B cell (primary cell): ENCODE measurements around the gene TCEAL4. TPM values are rescaled to one million over a fixed set of nuclear protein-coding genes. Genes with fewer than 3 reads are reported as not detected.

Experiments
- ATAC-seq: fragments of 200-7000 bp; cut with Tn5 transposase; one replicate; pipeline ENCODE4 v1.10.0; 2021; ENCODE audit warnings: low read depth, mild to moderate bottlenecking, moderate number of reproducible peaks, moderate library complexity
- CTCF ChIA-PET: fragments of 350-600 bp; sonication (Branson Sonifier 250); formaldehyde crosslinking; loops from one replicate; lab custom pipeline; 2021; ENCODE audit warnings: antibody characterized with exemption, inconsistent platforms; lab: Charles Lee
- POLR2A ChIA-PET: fragments of 350-600 bp; sonication (Branson Sonifier 250); formaldehyde crosslinking; loops from one replicate; lab custom pipeline; 2021; ENCODE audit warnings: antibody characterized with exemption; lab: Charles Lee
- DNase-seq: peaks from one replicate; pipeline ENCODE4 v3.0.0; 2013
- H2AFZ ChIP-seq: 2 replicates; pipeline ENCODE4 v1.6.1; 2012; ENCODE audit warnings: mild to moderate bottlenecking, low read depth, low read length; ENCODE audit not compliant: insufficient read depth, poor library complexity, severe bottlenecking
- H3K27ac ChIP-seq, 2 donors: 1 replicate in 1 of 2; 2 replicates in 1 of 2; pipeline ENCODE4 v1.5.1; 2012 to 2013; ENCODE audit warnings: low read length in 2 of 2, mild to moderate bottlenecking in 2 of 2, moderate library complexity in 1 of 2
- H3K27me3 ChIP-seq, 4 experiments: fragments of 200-600 bp in 1 of 4; sonication (generic) in 1 of 4; replicated peaks in 1 of 4; 1 replicate in 2 of 4; 2 replicates in 2 of 4; pipeline versions ENCODE4 v1.6.1 to v1.7.0; 2013 to 2016; ENCODE audit warnings: low read length in 3 of 4, mild to moderate bottlenecking in 2 of 4, mixed read lengths in 1 of 4, moderate library complexity in 1 of 4; ENCODE audit not compliant: insufficient read depth in 4 of 4, control insufficient read depth in 3 of 4; ENCODE audit errors: control extremely low read depth in 1 of 4
- H3K36me3 ChIP-seq, 2 experiments: replicated peaks in 1 of 2; 1 replicate in 1 of 2; 2 replicates in 1 of 2; pipeline versions ENCODE4 v1.6.1 to v1.7.1; 2013; ENCODE audit warnings: low read length in 1 of 2; ENCODE audit not compliant: insufficient read depth in 2 of 2, control insufficient read depth in 1 of 2; ENCODE audit errors: control extremely low read depth in 1 of 2, extremely low read depth in 1 of 2
- H3K4me1 ChIP-seq, 2 donors: fragments of 200-600 bp in 1 of 2; sonication (generic) in 1 of 2; 1 replicate in 1 of 2; 2 replicates in 1 of 2; pipeline versions ENCODE4 v1.5.1 to v1.6.1; 2013 to 2017; ENCODE audit warnings: low read length in 2 of 2; ENCODE audit not compliant: control insufficient read depth in 2 of 2, insufficient read depth in 2 of 2
- H3K4me2 ChIP-seq: replicated peaks from 2 replicates; pipeline ENCODE3; 2012; ENCODE audit warnings: mild to moderate bottlenecking, low read depth, low read length; ENCODE audit not compliant: poor library complexity, severe bottlenecking
- H3K4me3 ChIP-seq, 5 experiments: fragments of 200-600 bp in 1 of 5; sonication (generic) in 1 of 5; 1 replicate in 3 of 5; 2 replicates in 2 of 5; pipeline versions ENCODE4 v1.5.1 to v1.7.0; 2011 to 2016; ENCODE audit warnings: low read length in 4 of 5, mild to moderate bottlenecking in 4 of 5, low read depth in 2 of 5, control low read depth in 1 of 5, moderate library complexity in 1 of 5; ENCODE audit not compliant: insufficient read depth in 1 of 5; ENCODE audit errors: control extremely low read depth in 1 of 5, extremely low read depth in 1 of 5
- H3K79me2 ChIP-seq: fragments of 200-600 bp; sonication (generic); one replicate; pipeline ENCODE4 v1.6.0; 2016; ENCODE audit warnings: low read length; ENCODE audit not compliant: control insufficient read depth, insufficient read depth
- H3K9ac ChIP-seq: fragments of 200-600 bp; sonication (generic); 2 replicates; pipeline ENCODE4 v1.6.1; 2017; ENCODE audit warnings: mild to moderate bottlenecking, low read length, moderate library complexity
- H3K9me3 ChIP-seq, 3 donors: one replicate each; pipeline versions ENCODE4 v1.6.1 to v1.7.1; 2013; ENCODE audit warnings: low read length in 2 of 3; ENCODE audit not compliant: control insufficient read depth in 2 of 3, insufficient read depth in 1 of 3; ENCODE audit errors: control extremely low read depth in 1 of 3
- H4K20me1 ChIP-seq: 2 replicates; pipeline ENCODE4 v1.6.0; 2012; ENCODE audit warnings: mild to moderate bottlenecking, low read length; ENCODE audit not compliant: insufficient read depth, control insufficient read depth, poor library complexity, severe bottlenecking
- H3K27ac Mint-ChIP-seq: one replicate; pipeline ENCODE4 v1.8.0; 2021; ENCODE audit warnings: mixed read lengths
- H3K27me3 Mint-ChIP-seq: one replicate; pipeline ENCODE4 v1.8.0; 2021; ENCODE audit warnings: mixed read lengths
- H3K4me1 Mint-ChIP-seq: one replicate; pipeline ENCODE4 v1.8.0; 2021; ENCODE audit warnings: mixed read lengths
- H3K4me3 Mint-ChIP-seq: one replicate; pipeline ENCODE4 v1.8.0; 2021; ENCODE audit warnings: mixed read lengths
- H3K9me3 Mint-ChIP-seq: one replicate; pipeline ENCODE4 v1.8.0; 2022; ENCODE audit warnings: mixed read lengths; ENCODE audit not compliant: insufficient read depth
- CTCF ChIP-seq: fragments of 200-600 bp; IDR thresholded peaks from one replicate; pipeline ENCODE4 v1.8.0; 2022; ENCODE audit warnings: antibody characterized with exemption, mild to moderate bottlenecking
- EZH2 ChIP-seq: IDR thresholded peaks from 2 replicates; pipeline ENCODE4 v1.6.1; 2012; ENCODE audit warnings: borderline replicate concordance, low read depth, mild to moderate bottlenecking, moderate library complexity, low read length; ENCODE audit not compliant: insufficient read depth, poor library complexity, severe bottlenecking
- WGBS: methylation state at CpG from one replicate; pipeline ENCODE4 v1.1.5; 2013; ENCODE audit warnings: missing lambda C conversion rate; ENCODE audit not compliant: insufficient coverage; 5-methylcytosine and 5-hydroxymethylcytosine counted together
- intact Hi-C: fragments of 100-400 bp; cut with micrococcal nuclease; formaldehyde crosslinking; loops from one replicate; pipeline ENCODE4 v1.10.0; 2022
- polyA plus RNA-seq: library from polyadenylated mRNA; depleted of rRNA; stranded (reverse); fragments of >200 nt; gene quantifications from 2 replicates; pipeline ENCODE4 v1.2.3, GENCODE V29; 2012
- total RNA-seq, 2 donors: library from RNA; stranded (reverse); fragments of 120-200 nt in 1 of 2; gene quantifications; 1 replicate in 1 of 2; 2 replicates in 1 of 2; pipeline versions ENCODE4 v1.2.3 to v1.2.4, GENCODE V29; 2013 to 2022

The TCEAL4 gene
- total and polyA plus RNA-seq, 2 donors (not counting 1 experiment from before 2014, with no cell fraction given): 3.0 to 23.1 TPM

GRCh38 chrX:103573202-103573601 lies 12.1 kb upstream of the TCEAL4 start:
- ATAC-seq (no peak), DNase-seq (no peak)
- intact Hi-C loops: no loop called here
- no peaks in the 10 kb centered on the region for H4K20me1 ChIP-seq
- Mint-ChIP-seq H3K4me1 (no peaks in the 10 kb centered on the region), H3K27me3 (no peaks in the 10 kb centered on the region), H3K9me3 (no peaks in the 10 kb centered on the region), H3K4me3 (no peak overlapping the region), H3K27ac (no peak overlapping the region)
- no peaks in the 10 kb centered on the region for H3K4me1 ChIP-seq
- H3K27me3 ChIP-seq: no peaks in the 10 kb centered on the region
- H3K4me2 ChIP-seq: no peak overlapping the region
- TF ChIP-seq CTCF (no peak), EZH2 (no peak)
- WGBS: 100% methylated on average over 1 of the region's 1 CpG
- no peaks in the 10 kb centered on the region for H3K36me3 ChIP-seq
- CTCF ChIA-PET: no interaction called here
- H3K9ac ChIP-seq: no peak overlapping the region
- no peak overlapping the region for H3K4me3 ChIP-seq
- H2AFZ ChIP-seq: no peak overlapping the region
- no peaks in the 10 kb centered on the region for H3K9me3 ChIP-seq
- POLR2A ChIA-PET: no interaction called here
- H3K27ac ChIP-seq: no peak overlapping the region
- H3K79me2 ChIP-seq: no peaks in the 10 kb centered on the region

GRCh38 chrX:103584596-103584995 lies 719 bp upstream of the TCEAL4 start:
- H3K9me3 Mint-ChIP-seq: no peaks in the 10 kb centered on the region
- TF ChIP-seq EZH2 (no peak), CTCF (no peak)
- peaks cover 4% of the 10 kb centered on the region for H3K27me3 Mint-ChIP-seq
- Histone ChIP-seq H3K27me3 (no peaks in the 10 kb centered on the region), H3K4me3 (no peak overlapping the region), H3K79me2 (no peaks in the 10 kb centered on the region), H2AFZ (no peak overlapping the region), H3K36me3 (no peaks in the 10 kb centered on the region), H3K4me1 (peaks cover 0 to 8% of the 10 kb centered on the region in 2 donors), H3K9me3 (no peaks in the 10 kb centered on the region), H4K20me1 (no peaks in the 10 kb centered on the region), H3K4me2 (peak overlapping the region; percentile 72), H3K27ac (no peak overlapping the region), H3K9ac (no peak overlapping the region)
- H3K4me1 Mint-ChIP-seq: peaks cover 13% of the 10 kb centered on the region
- ATAC-seq: no peak
- intact Hi-C loops: no loop called here
- ChIA-PET CTCF (no interaction called here), POLR2A (no interaction called here)
- H3K4me3 Mint-ChIP-seq: peak overlapping the region; percentile 59
- no peak for DNase-seq
- H3K27ac Mint-ChIP-seq: peak overlapping the region; percentile 59
- WGBS: no CpG with 5 or more reads among the region's 3 CpGs
